Upper lobe of left lung (tissue), 4 donors: Measurements from ENCODE around the gene GBP4.
"Not testable (repeated sequence)": the region's sequence is repeated elsewhere in the genome, so short reads cannot be mapped to it uniquely, and the experiment has no call there.

Experiments used
- CTCF ChIP-seq, 6 experiments: fragments of 450-650 bp in 4 of 6; fragments of 200-600 bp in 2 of 6; sonication (generic) in 2 of 6; IDR thresholded peaks; one replicate each; pipeline ENCODE4 v1.5.1; 2016 to 2019; ENCODE audit warnings: antibody characterized with exemption in 6 of 6
- POLR2A ChIP-seq, 4 donors: fragments of 450-650 bp; IDR thresholded peaks; one replicate each; pipeline ENCODE4 v1.5.1; 2016 to 2017; ENCODE audit warnings: antibody characterized with exemption in 4 of 4, mild to moderate bottlenecking in 2 of 4
- POLR2AphosphoS5 ChIP-seq, 2 donors: sonication (generic); formaldehyde crosslinking; IDR thresholded peaks; one replicate each; pipeline ENCODE4 v1.5.1; 2017; ENCODE audit warnings: antibody characterized with exemption in 2 of 2

DNA sequence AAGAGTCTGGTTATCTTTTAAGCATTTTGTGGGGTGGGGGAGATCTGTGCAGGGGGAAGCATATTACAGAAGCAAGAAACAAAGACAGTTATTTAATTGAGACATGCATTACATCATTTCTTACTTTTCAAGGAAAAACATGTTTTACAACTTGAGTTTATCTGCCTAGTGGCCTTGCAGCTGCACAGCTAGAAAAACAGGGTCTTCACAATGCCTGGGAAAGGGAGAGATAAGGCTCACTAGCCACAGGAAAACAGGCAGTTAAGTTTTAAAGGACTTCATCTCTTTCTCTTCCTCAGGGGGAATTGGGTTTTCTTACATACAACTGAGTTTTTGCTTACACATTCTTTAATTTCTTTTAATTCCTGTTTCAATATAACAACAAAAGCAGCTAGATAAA lies 21.1 kb upstream of the GBP4 start:
- not testable (repeated sequence) for TF ChIP-seq POLR2AphosphoS5, POLR2A, CTCF (IDR thresholded peaks at IDR 0.05)
